Heart left ventricle (tissue), 13 donors: ENCODE data around the gene A2ML1.

Experiments
- CTCF ChIP-seq, 12 donors: fragments of 200-600 bp; sonication (generic) in 4 of 12; IDR thresholded peaks; one replicate each; pipeline versions ENCODE4 v1.5.0 to v1.8.0; 2018 to 2022; ENCODE audit warnings: antibody characterized with exemption in 12 of 12, mild to moderate bottlenecking in 5 of 12
- POLR2A ChIP-seq, 2 donors: fragments of 450-650 bp; IDR thresholded peaks; one replicate each; pipeline ENCODE4 v1.6.1; 2017; ENCODE audit warnings: antibody characterized with exemption in 2 of 2, mild to moderate bottlenecking in 2 of 2, moderate library complexity in 2 of 2
- donor health status: ischemic (EF 13 %, LVEDD 7.1; RV severe dilation, severe dysfunction).
- donor health status: DM: no; HTN: yes; CAD: no.
- donor health status: DM: no; HTN: no; CAD: no.
- donor health status: ischemic (EF 25% LVEDD 6.9; RV normal size, moderate dysfunction).
- donor health status: ischemic (EF 25% LVEDD 5.7; RV mildly dilated, moderate dysfunction).
- donor health status: ischemic (EF 35%, LVEDD 5.7; RV mildly dilated, moderate dysfunction).
- donor health status: nonischemic (EF 11% LVEDD 7.7; RV severe dilation, severe dysfunction).
- donor health status: DM: yes; HTN: yes; CAD: no.
- donor health status: PGD.
- donor health status: ischemic (EF 29% LVEDD 5.4; RV normal size, mild dysfunction).
- donor health status: nonischemic (EF 23%, LVEDD 6.1; RV moderate dilation, normal function).

- TF ChIP-seq CTCF (IDR thresholded peaks at IDR 0.05) (no peak), POLR2A (IDR thresholded peaks at IDR 0.05) (no peak)
These were observed 25.4 kb upstream of the A2ML1 start for GRCh38 chr12:8796831-8797626.
